DOHH2 (cell line): ENCODE data around the gene EEPD1.

Experiments used
- H3F3A ChIP-seq: fragments of 200-600 bp; sonication (generic), shearing (Covaris generic); 2 replicates; pipeline ENCODE4 v1.6.0; 2016; ENCODE audit warnings: antibody characterized with exemption, mild to moderate bottlenecking; ENCODE audit not compliant: control insufficient read depth, insufficient read depth
- H3K27ac ChIP-seq: fragments of 200-600 bp; sonication (generic); 2 replicates; pipeline ENCODE4 v1.5.1; 2014; ENCODE audit warnings: low read depth, mild to moderate bottlenecking, low read length, moderate library complexity
- H3K27me3 ChIP-seq: fragments of 200-600 bp; sonication (generic); 2 replicates; pipeline ENCODE4 v1.6.1; 2014; ENCODE audit warnings: mild to moderate bottlenecking, low read length, mixed read lengths; ENCODE audit not compliant: control insufficient read depth
- H3K36me3 ChIP-seq: fragments of 200-600 bp; sonication (generic); 2 replicates; pipeline ENCODE4 v1.6.1; 2014; ENCODE audit warnings: mild to moderate bottlenecking, low read length, moderate library complexity, mixed read lengths; ENCODE audit not compliant: control insufficient read depth
- H3K4me1 ChIP-seq: fragments of 200-600 bp; sonication (generic); 2 replicates; pipeline ENCODE4 v1.6.1; 2014; ENCODE audit warnings: mild to moderate bottlenecking, low read length, mixed read lengths; ENCODE audit not compliant: control insufficient read depth
- H3K4me2 ChIP-seq: fragments of 200-600 bp; sonication (generic); 2 replicates; pipeline ENCODE4 v1.6.0; 2014; ENCODE audit warnings: mild to moderate bottlenecking, low read length, moderate library complexity
- H3K4me3 ChIP-seq: fragments of 200-600 bp; sonication (generic); 2 replicates; pipeline ENCODE4 v1.5.1; 2014; ENCODE audit warnings: mild to moderate bottlenecking, low read length, mixed read lengths
- H3K79me2 ChIP-seq: fragments of 200-600 bp; sonication (generic); 2 replicates; pipeline ENCODE4 v1.6.1; 2014; ENCODE audit warnings: mild to moderate bottlenecking, low read length, mixed read lengths; ENCODE audit not compliant: control insufficient read depth
- H3K9me2 ChIP-seq: fragments of 200-600 bp; sonication (generic); replicated peaks from 2 replicates; pipeline ENCODE4 v1.6.1; 2014; ENCODE audit warnings: mild to moderate bottlenecking, low read length, mixed read lengths; ENCODE audit not compliant: control insufficient read depth
- H3K9me3 ChIP-seq: fragments of 200-600 bp; sonication (generic); 2 replicates; pipeline ENCODE4 v1.6.1; 2014; ENCODE audit warnings: antibody characterized with exemption, low read length, mixed read lengths; ENCODE audit not compliant: control insufficient read depth, insufficient read depth
- H4K20me1 ChIP-seq: fragments of 200-600 bp; sonication (generic); 2 replicates; pipeline ENCODE4 v1.6.0; 2014; ENCODE audit warnings: low read depth, mild to moderate bottlenecking, antibody characterized with exemption, low read length, moderate library complexity; ENCODE audit not compliant: control insufficient read depth, insufficient read depth
- CTCF ChIP-seq: fragments of 200-600 bp; sonication (generic); IDR thresholded peaks from one replicate; pipeline ENCODE4 v1.5.1; 2014; ENCODE audit warnings: antibody characterized with exemption, mild to moderate bottlenecking, low read depth, low read length; ENCODE audit not compliant: poor library complexity, severe bottlenecking
- EZH2phosphoT487 ChIP-seq: fragments of 200-600 bp; sonication (generic); IDR thresholded peaks from 2 replicates; pipeline ENCODE4 v1.6.1; 2017; ENCODE audit warnings: borderline replicate concordance, mild to moderate bottlenecking, antibody characterized with exemption, low read length, moderate library complexity, mixed read lengths

Gene EEPD1

GRCh38 chr7:36306222-36306621 lies 153.2 kb downstream of the EEPD1 start:
- Histone ChIP-seq H3F3A (0 out of 2 replicates have a peak, but pooled peaks cover 4% of the 10 kb centered on the region), H3K36me3 (peaks cover 25% of the 10 kb centered on the region), H3K9me2 (no peaks in the 10 kb centered on the region), H3K4me2 (no peak overlapping the region), H3K4me1 (no peaks in the 10 kb centered on the region), H3K79me2 (no peaks in the 10 kb centered on the region), H3K9me3 (no peaks in the 10 kb centered on the region), H3K4me3 (no peak overlapping the region), H3K27ac (no peak overlapping the region), H4K20me1 (no peaks in the 10 kb centered on the region; the same call in none of the 2 replicates), H3K27me3 (no peaks in the 10 kb centered on the region)
- TF ChIP-seq EZH2phosphoT487 = no peak
- no peak for TF ChIP-seq CTCF

- TF ChIP-seq EZH2phosphoT487 (no peak), CTCF (no peak)
- peaks cover 21% of the 10 kb centered on the region for H3K36me3 ChIP-seq
- no peaks in the 10 kb centered on the region for H3K9me3 ChIP-seq
Observed at GRCh38 chr7:36306722-36307121, 153.7 kb downstream of the EEPD1 start.

GRCh38 chr7:36308031-36308430 lies 155.0 kb downstream of the EEPD1 start:
- Histone ChIP-seq H3K9me3 (no peaks in the 10 kb centered on the region), H3K4me2 (no peak overlapping the region), H4K20me1 (no peaks in the 10 kb centered on the region; the same call in 1 of the 2 replicates), H3K9me2 (no peaks in the 10 kb centered on the region), H3K27me3 (no peaks in the 10 kb centered on the region), H3K36me3 (peaks cover 8% of the 10 kb centered on the region), H3F3A (0 out of 2 replicates have a peak, but pooled peaks cover 4% of the 10 kb centered on the region), H3K27ac (no peak overlapping the region), H3K4me1 (no peaks in the 10 kb centered on the region), H3K4me3 (no peak overlapping the region), H3K79me2 (no peaks in the 10 kb centered on the region)
- TF ChIP-seq CTCF (no peak), EZH2phosphoT487 (no peak)

More at GRCh38 chr7:36306722-36307121, 153.7 kb downstream of the EEPD1 start:
- Histone ChIP-seq H3K4me1 (no peaks in the 10 kb centered on the region), H3K79me2 (no peaks in the 10 kb centered on the region), H3K27ac (no peak overlapping the region), H3F3A (0 out of 2 replicates have a peak, but pooled peaks cover 4% of the 10 kb centered on the region), H3K27me3 (no peaks in the 10 kb centered on the region), H4K20me1 (no peaks in the 10 kb centered on the region; the same call in none of the 2 replicates), H3K4me2 (no peak overlapping the region), H3K9me2 (no peaks in the 10 kb centered on the region), H3K4me3 (no peak overlapping the region)
